SKM-1 (cell line): ENCODE measurements around the gene ERC2.

ENCODE experiments used
- DNase-seq: peaks from one replicate; lab custom pipeline; 2025; ENCODE audit not compliant: unreplicated experiment; lab: John Stamatoyannopoulos, UW

Gene ERC2

DNA sequence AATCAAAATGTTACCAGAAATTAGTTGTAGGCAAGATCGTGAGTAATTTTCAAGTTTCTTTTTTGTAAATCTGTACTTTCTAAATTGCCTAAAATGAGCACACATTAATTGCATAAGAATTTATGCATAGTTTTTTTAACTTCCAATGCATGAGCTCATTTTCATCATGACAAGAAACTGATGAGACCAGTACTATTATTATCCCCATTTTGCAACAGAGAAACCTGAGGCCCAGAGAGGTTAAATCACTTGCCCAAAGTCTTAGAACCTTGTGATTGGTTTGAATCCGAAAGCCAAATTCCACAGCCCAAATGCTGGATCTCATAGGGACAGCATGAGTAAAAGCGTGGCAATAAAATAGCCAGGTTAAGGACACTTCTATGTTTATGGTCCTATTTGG is 274.7 kb downstream of the ERC2 start:
- no peak for DNase-seq

- no peak for DNase-seq
Measured at GRCh38 chr3:56192001-56192400, 276.3 kb downstream of the ERC2 start.

DNA sequence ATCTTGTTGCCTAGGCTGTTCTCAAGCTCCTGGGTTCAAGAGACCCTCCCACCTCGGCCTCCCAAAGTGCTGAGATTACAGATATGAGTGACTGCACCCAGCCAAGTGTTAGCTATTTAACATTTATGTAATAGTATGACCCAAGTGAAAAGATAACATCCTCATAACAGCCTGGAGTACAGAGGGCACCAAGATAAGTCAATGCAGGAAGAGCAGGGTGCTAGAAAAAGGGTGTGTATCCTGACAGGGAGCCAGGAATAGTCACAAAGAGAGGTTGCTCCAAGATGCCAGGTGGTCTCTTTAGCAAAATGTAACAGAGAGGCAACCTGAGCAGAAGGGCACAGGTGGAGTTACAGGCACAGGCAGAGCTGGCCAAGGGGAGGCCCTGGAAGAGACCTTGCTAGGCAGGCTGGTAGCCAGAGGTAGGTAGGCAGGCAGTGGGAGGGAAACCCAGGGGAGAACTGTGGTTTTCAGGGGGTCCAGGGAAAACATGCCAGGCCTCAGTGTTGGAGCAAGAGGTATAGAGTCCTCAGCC is 277.4 kb downstream of the ERC2 start:
- DNase-seq: no peak

DNA sequence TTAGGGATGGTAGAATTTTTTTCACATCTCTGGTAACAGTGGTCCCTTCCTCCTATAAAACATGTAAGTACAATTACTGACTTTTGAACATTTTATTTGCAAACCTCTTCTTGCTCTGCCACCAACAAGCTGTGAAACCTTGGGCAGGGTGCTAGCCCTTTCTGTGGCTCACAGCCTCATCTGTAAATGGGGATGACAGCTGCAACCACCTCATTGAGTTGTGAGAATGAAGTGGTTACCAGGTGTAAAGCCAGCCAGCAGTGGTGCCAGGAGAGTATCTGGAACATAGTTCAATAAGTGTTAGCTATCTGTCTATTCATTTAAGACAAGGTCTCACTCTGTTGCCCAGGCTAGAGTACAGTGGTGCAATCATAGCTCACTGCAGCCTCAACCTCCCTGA is 278.1 kb downstream of the ERC2 start:
- DNase-seq: no peak

GRCh38 chr3:56189536-56189935 is 278.7 kb downstream of the ERC2 start:
- no peak for DNase-seq

DNA sequence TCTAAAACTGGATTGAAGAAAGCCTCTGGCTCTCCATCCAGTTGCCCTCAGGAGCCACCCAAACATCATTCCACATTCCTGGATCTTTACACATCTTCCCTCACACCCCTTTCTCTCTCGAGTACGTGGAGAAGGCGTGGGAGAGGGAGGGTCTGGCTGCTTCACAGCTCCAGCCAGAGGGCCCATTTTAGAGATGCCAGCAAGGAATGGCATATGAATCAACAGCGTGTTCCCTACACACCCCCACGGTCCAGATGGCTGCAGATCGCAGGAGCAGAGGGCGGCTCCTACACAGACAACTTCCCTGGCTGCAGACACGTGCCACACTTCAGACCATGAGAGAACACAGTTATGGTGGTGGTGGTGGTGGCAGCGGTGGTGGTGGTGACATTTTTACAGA is 280.1 kb downstream of the ERC2 start:
- DNase-seq: no peak

DNA sequence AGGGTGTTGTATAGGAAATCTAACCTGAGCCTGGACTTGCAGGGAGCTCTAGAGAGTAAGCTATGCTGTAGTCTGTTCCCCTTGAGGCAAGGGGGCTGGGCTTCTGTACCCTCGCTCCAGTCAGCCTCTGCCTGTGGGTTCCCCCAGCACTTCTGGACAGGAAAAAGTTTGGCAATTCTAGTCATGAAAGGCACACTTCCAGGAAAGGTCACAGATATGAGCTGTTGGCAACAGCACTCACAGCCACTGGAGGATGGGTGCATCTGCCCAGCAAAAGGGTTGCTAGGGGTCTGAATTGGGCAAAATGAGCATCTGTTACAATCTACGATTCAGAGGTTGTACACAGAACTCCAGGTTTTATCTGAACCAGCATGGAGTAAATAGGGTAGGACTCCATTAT is 281.2 kb downstream of the ERC2 start:
- no peak for DNase-seq

DNA sequence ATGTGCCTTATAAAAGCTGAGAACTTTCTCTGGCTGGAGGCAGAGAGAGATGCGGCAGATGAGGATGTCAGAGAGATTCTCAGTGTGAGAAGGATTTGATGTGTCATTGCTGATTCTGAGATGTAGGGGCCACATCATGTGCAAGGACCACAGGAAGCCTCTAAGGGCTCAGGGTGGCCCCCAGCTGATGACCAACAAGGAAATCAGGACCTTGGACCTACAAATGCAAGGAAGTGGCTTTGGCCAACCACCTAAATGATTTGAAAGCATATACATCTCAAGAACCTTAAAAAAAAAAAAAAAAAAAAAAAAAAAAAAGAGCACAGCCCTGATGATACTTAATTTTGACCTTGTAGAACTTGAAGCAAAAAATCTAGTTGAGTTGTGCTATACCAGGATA is 282.4 kb downstream of the ERC2 start:
- DNase-seq: no peak

DNA sequence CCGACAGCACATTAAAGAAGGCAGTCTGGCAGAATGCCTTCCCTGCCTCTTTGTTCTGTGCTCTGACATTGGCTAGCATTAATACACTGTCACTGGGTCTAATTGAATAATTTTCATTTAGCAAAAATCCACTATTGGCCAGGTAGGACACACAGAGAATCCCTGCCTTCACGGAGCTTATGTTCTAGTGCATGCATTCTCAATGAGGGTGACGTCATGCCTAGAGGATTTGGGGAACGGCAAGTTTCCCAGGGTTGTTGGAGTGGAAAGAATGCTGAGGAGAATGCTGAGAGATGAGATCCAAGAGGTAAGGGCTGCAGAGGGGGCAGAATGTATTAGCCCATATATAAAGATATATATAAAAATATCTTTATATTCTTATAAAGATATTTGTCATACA is 284.7 kb downstream of the ERC2 start:
- no peak for DNase-seq

DNA sequence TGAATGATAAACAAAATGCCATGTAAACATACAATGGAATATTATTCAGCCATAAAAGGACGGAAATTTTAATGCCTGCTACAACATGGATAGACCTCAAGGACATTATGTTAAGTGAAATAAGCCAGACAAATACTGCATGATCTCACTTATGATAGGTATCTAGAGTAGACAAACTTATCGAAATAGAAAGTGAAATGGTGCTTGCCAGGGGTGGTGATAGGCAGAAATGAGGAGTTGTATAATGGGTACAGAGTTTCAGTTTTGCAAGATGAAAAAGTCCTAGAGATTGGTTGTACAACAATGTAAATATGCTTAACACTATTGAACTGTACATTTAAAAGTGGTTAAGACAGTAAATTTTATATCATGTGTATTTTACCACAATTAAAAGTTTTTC is 287.8 kb downstream of the ERC2 start:
- DNase-seq: no peak

GRCh38 chr3:56173601-56174000 is 294.7 kb downstream of the ERC2 start:
- DNase-seq: no peak

GRCh38 chr3:56164436-56164835 is 303.8 kb downstream of the ERC2 start:
- DNase-seq: no peak

DNA sequence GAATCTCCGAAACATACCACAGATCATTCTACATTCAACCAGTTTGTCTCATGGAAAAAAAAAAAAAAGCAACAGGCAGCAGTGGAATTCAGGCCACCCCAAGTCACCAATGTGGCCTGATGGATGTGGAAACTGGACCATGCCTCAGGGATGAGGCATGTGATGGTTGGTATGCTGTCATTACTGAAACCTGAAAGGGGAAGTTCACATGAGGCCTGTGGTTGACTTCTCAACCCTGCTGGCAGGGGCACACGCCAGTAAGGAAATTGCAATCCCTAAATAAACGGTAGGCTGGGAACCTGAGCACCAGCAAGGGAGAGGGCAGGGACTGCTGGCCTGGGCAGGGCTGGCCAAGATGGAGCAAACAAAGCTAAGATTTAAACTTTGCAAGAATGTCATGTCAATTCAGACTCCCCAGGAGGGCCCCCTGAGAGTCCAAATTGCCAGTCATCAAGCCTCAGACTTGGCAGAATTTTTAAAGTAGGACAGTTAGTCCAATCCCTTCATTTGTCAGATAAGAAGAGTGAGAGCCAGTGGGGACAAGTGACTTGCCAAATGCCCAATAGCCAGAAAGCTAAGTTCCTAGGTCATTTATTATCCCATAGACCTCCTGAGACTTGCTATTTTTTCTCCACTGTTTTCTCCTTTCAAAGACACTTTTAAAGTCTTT is 310.4 kb downstream of the ERC2 start:
- peak; percentile 88 for DNase-seq

- no peak for DNase-seq
Measured at GRCh38 chr3:56154297-56154696, 314.0 kb downstream of the ERC2 start.

DNA sequence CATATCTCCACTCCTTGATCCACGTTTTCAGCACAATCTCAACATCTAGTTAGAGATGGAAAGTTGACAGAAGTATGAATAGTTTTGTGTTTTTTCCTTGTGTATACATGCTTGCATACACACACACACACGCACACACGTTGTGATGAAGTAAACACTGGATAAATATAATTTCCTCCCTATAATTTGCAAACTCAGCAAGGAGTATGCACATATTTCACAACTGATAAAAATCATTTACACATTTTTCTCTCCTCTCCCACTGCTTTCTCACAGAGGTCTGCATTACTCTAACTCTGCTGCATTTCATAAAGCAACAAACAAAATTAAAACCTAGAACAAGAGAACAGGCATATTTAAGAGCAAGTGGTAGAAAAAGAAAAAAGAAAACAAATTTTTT is 320.9 kb downstream of the ERC2 start:
- DNase-seq: no peak

DNA sequence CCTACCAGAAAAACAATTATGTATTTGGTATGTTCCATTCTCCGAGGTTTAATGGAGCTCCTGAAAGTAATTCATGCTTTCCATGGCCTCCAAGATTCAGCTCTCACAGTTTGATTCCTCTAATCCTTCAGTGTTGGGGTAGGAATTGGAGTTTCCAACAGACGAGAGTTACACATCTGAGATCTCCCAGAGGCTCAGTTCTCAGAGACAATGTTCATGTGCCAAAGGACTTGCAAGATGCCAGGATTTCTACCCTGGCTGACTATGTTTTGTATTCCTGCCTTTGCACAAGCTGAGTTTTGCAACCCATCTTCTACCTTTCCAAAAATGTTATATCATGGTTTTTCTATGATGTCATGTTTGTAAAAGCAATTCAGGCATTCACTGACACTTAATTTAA is 322.9 kb downstream of the ERC2 start:
- no peak for DNase-seq

GRCh38 chr3:56144805-56145204 is 323.5 kb downstream of the ERC2 start:
- DNase-seq: no peak

- no peak for DNase-seq
Measured at GRCh38 chr3:56137415-56137814, 330.9 kb downstream of the ERC2 start.

- no peak for DNase-seq
Measured at GRCh38 chr3:56136514-56136913, 331.8 kb downstream of the ERC2 start.

DNA sequence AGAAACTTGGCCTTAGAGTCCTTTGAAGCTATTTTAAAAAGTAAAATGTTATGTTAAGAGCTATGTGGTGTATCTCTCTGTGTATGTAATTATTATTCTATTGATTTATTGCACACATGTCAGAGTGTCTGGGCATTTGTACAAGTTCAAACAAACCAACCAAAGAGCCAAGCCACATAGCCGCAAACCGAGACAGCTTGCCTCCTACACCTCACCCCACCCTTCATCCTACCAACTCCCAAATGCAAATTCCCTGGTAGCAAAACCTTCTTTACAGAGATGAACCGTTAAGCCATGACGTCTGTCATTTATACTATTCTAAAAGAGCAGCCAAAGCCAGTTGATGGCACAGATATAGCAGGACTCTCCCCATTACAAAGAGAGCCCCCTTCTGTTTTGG is 332.3 kb downstream of the ERC2 start:
- no peak for DNase-seq

DNA sequence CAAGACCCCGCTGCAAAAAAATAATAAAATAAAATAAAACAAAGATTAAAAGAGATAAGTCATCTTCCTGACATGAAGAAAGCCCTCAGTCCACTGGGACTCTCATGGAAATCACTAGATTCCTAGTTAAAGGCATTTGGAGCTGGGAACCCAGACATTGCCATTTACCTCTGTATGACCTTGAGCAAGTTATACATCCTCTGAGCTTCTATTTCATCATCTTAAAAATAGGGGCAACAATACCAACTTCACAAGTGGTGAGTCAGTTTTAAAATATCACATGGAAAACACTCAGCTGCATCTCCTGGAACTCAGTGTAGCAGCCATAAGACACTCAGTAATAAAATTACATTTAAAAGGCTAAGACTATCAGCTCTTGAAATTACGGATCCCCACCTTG is 334.8 kb downstream of the ERC2 start:
- DNase-seq: no peak

DNA sequence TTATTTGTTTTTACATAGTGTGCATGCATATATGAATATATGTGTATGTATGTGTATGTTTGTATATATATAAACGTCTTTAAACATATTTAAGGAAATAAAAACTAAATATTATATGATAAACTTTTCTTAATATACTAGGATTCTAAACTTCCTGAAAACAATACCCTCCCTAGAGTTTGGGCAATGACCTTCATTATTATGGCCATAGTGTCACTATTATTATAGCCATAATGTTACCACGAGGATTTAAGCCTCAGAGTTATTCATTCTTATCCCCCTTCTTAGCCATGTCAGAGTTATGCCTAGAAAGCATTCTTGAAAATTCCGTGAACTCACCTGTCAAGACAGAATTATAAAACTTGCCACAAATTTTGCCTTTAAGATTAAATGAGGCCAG is 335.5 kb downstream of the ERC2 start:
- no peak for DNase-seq

DNA sequence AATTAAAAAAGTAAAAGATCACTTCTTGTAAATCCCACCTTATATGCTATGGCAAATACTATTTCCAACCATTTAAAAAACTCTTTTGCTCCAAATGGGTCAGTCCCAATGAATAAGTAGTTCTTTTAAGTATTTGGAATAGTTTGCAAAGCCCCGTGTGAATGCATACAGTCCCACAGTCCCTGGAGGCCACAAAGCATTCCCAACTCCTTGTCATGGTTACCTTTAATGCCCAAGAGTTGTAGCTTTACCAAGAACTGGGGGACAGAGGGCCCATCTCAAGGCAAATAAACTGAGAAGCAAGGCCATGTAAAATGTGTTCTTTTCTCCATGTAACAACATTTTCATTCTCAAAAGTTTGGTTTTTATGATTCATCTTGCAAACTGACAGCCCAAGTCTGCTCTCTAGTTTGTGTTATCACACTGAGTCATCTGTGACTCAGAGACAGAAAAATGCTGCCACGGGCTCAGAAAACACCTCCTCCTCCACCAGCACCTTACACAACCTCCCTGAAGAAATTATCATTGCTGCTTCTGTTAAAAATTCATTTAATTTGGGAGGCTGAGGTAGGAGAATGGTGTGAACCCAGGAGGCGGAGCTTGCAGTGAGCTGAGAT is 336.2 kb downstream of the ERC2 start:
- DNase-seq: no peak
